Fibroblast of skin of left quadriceps (primary cell): ENCODE data around the gene RAI1.

ENCODE experiments used
- DNase-seq, 2 experiments: peaks; one replicate each; pipeline ENCODE4 v3.0.0-alpha.2; 2013; ENCODE audit warnings: low read depth in 2 of 2

RAI1 gene

GRCh38 chr17:17845046-17845775 is 164.0 kb downstream of the RAI1 start:
- no peak for DNase-seq

DNA sequence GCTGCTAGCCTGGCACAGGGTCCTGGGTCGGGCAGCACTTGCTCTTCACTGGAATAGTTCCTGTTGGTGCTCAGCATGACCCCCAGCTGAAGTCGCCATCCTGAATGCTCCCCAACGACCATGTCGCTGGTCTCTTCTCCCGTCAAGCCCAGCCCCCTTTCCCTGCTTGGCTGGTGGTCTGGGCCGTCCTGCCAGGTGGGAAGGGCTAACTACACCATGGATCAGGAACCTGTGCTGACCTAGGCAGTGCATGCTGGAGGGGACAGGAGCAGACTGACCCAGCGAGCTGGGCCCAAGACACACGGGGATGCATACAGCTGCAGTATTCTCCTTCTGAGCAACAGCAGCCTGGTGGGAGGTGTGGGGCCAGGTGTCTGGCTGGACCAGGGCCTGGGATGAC is 164.7 kb downstream of the RAI1 start:
- no peak for DNase-seq

DNA sequence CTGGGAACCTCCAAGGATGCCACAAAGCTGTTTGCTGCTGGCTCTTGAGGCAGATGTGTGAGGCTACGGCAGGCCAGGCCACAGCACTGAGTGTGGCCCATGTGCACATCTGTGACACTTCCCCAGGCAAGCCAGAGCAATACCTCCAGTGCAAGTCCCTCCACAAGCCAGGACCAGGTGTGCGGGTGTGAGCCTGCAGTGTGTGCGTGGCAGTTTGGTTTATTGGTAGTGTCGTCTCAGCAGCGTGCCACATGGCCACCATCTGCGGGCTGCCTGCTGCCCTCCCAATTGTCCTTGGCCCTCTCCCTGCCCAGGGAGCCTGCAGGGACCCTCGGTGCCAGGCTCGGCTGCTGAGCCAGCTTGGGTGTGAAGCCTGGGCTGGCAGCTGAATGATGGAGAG is 165.4 kb downstream of the RAI1 start:
- no peak for DNase-seq

- DNase-seq, result no peak
Observed at GRCh38 chr17:17847118-17847689, 165.9 kb downstream of the RAI1 start.

DNA sequence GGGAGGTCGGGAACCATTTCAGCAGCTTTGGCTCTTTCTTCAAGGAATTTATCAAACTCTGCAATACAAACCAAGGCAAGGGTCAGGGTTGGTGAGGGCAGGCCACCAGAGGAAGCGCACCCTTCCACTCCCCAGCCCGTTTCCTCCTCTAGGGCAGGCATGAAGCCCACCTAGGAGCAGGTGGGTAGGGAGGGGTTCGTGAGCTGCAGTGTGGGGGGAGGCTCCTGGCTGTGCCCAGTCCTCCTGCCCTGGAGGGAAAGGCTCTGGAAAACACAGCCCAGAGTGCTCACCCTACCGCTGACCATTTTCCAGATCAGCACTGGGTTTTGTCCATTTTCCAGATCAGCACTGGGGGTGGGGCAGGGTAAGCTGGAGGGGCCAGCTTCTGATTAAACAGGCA is 166.5 kb downstream of the RAI1 start:
- no peak for DNase-seq

DNA sequence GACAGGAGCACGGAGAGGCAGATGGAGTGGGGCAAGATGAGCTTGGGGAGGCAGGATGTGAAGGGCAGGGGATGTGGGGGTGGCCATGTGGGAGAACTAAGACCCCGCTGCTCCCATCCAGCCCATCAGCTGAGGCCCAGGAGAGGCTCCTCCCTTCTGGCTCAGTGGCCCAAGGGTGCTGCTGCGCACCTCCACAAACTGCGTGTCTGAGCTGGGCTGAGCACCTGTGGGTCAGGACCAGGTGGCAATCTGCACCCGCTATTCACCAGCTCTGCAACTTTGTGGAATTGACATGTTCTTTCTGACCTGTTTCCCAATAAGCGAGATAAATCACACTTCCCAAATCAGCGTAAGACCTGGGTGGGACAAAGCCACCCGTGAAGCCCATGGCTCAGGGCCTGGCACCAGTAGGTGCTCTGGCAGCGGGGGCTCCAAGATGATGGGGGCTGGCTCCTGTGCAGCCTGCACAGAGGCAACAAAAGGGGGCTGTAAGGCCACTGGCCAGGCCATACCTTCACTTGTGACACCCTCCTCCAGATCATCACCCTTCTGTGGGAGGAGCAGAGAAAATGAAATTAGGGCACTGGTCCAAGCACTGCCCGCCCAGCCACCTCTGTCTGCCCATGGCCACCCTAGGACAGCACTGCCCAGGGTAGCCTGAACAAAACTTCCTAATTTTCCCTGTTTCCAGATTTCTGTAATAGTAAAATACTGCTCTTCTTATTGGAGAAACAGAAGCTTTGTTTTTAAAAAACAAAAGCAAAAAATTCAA is 167.2 kb downstream of the RAI1 start:
- DNase-seq, result no peak

GRCh38 chr17:17849147-17849820 is 168.0 kb downstream of the RAI1 start:
- no peak for DNase-seq

GRCh38 chr17:17849845-17850373 is 168.7 kb downstream of the RAI1 start:
- no peak for DNase-seq

GRCh38 chr17:17851103-17852002 is 170.1 kb downstream of the RAI1 start:
- no peak for DNase-seq

- DNase-seq, result no peak
Observed at GRCh38 chr17:17852930-17853329, 171.7 kb downstream of the RAI1 start.

GRCh38 chr17:17853811-17854447 is 172.7 kb downstream of the RAI1 start:
- DNase-seq, result no peak

GRCh38 chr17:17855976-17856375 is 174.7 kb downstream of the RAI1 start:
- no peak for DNase-seq

- no peak for DNase-seq
Observed at GRCh38 chr17:17856386-17856785, 175.1 kb downstream of the RAI1 start.

GRCh38 chr17:17857496-17857895 is 176.2 kb downstream of the RAI1 start:
- no peak for DNase-seq

- DNase-seq, result no peak
Observed at GRCh38 chr17:17859909-17860765, 178.9 kb downstream of the RAI1 start.

DNA sequence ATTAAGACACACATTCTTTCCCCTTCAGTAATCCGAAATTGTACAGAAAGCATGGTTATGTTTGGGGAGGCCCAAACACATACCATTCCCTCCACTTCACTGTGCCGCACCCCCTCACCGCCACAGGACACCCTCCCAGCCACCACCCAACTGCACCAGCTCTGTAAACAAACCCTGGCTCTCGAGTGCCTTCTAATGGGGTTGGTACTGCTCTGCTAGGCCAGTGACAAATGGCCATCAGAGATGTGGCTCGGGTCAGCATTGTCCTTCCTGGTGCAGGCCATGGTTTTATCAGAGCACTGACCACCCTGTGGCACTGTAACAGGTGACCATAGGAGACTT is 179.5 kb downstream of the RAI1 start:
- no peak for DNase-seq
